GM10266 (cell line): ENCODE data around the gene NDEL1.

Experiments used
- DNase-seq: peaks from one replicate; pipeline ENCODE4 v3.0.0; 2012; ENCODE audit errors: extremely low spot score
- TF ChIP-seq, protein P1 (sequence below): IDR thresholded peaks from 2 replicates; pipeline ENCODE4 v1.5.1; 2012; ENCODE audit warnings: mild to moderate bottlenecking, low read depth; ENCODE audit not compliant: control insufficient read depth, insufficient read depth; ENCODE audit errors: missing control alignments

NDEL1 gene

DNA sequence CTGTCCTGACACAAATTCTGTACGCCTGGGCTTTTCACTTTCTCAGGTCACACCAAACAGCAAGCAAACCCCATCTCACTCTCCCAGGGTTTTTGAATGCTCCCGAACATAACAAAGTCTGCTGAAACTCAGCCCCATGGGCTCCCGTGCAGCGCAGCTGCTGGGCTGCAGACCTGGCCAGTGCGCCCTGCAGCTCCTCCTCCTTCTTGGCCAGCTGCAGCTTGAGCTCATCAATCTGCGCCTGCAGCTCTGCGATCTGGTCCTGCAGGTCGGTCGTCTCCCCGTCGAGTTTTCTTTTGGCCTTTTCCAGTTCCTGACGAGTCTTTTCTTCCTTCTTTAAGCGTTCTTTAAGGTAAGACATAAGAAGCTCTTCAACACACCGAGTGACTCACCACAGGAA is 70.5 kb downstream of the NDEL1 start:
- DNase-seq: no peak
- TF ChIP-seq, protein P1, sequence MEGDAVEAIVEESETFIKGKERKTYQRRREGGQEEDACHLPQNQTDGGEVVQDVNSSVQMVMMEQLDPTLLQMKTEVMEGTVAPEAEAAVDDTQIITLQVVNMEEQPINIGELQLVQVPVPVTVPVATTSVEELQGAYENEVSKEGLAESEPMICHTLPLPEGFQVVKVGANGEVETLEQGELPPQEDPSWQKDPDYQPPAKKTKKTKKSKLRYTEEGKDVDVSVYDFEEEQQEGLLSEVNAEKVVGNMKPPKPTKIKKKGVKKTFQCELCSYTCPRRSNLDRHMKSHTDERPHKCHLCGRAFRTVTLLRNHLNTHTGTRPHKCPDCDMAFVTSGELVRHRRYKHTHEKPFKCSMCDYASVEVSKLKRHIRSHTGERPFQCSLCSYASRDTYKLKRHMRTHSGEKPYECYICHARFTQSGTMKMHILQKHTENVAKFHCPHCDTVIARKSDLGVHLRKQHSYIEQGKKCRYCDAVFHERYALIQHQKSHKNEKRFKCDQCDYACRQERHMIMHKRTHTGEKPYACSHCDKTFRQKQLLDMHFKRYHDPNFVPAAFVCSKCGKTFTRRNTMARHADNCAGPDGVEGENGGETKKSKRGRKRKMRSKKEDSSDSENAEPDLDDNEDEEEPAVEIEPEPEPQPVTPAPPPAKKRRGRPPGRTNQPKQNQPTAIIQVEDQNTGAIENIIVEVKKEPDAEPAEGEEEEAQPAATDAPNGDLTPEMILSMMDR: no peak

DNA sequence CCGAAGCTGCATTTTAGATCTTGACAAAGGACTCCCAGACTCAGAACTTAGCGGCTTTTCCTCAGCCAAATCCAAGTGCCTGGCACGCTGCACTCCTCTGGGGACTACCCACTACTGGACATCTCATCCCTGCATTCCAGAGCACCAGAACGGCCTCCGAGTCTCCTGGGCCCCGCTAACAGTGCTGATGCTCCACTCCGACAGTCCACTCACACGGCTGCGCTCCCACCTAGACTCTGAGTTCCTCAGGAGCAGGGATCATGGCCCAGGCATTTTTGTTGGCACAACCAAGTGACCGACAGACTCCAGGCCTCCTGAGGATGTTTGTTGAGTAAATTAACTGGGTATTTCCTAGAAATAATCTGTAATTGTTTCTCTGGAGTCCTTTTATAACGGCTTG is 79.1 kb downstream of the NDEL1 start:
- DNase-seq: no peak
- TF ChIP-seq, protein P1: no peak
